HepG2 (cell line): ENCODE measurements around the gene ACP7.

Experiments used
- CHD2 ChIP-seq: IDR thresholded peaks from 2 replicates; pipeline ENCODE4 v1.6.1; 2011; ENCODE audit warnings: low read depth, low read length, improper control_type of control experiment
- CTCF ChIP-seq: sonication (generic); formaldehyde crosslinking; IDR thresholded peaks from 2 replicates; pipeline ENCODE4 v1.5.0; 2020; ENCODE audit warnings: mild to moderate bottlenecking, missing genetic modification reagents, moderate library complexity
- DMTF1 ChIP-seq: sonication (generic); formaldehyde crosslinking; IDR thresholded peaks from 2 replicates; pipeline ENCODE4 v1.4.0; 2020; ENCODE audit warnings: mild to moderate bottlenecking, missing genetic modification reagents
- EZH2 ChIP-seq: conservative IDR thresholded peaks from 2 replicates; pipeline ENCODE4 v1.6.1; 2012; ENCODE audit warnings: mild to moderate bottlenecking, low read depth, low read length, moderate library complexity
- FOXM1 ChIP-seq: sonication (generic); formaldehyde crosslinking; IDR thresholded peaks from 2 replicates; pipeline ENCODE4 v1.5.0; 2020; ENCODE audit warnings: missing genetic modification reagents
- LCORL ChIP-seq, 2 experiments: fragments of 450-650 bp in 1 of 2; sonication (generic) in 1 of 2; formaldehyde crosslinking in 1 of 2; IDR thresholded peaks; 2 replicates each; pipeline versions ENCODE4 v1.5.0 to v1.6.1; 2017 to 2020; ENCODE audit warnings: antibody characterized with exemption in 1 of 2, missing genetic modification reagents in 1 of 2
- NBN ChIP-seq: fragments of 450-650 bp; conservative IDR thresholded peaks from 2 replicates; pipeline ENCODE4 v1.6.1; 2017
- NFIB ChIP-seq: sonication (generic); formaldehyde crosslinking; IDR thresholded peaks from 2 replicates; pipeline ENCODE4 v1.9.0; 2021; ENCODE audit warnings: missing genetic modification reagents, mild to moderate bottlenecking, borderline replicate concordance
- PCBP1 ChIP-seq: fragments of 200-400 bp; formaldehyde crosslinking; IDR thresholded peaks from 2 replicates; pipeline ENCODE4 v1.6.1; 2017; ENCODE audit warnings: mild to moderate bottlenecking, low read depth, low read length, borderline replicate concordance
- RBM39 ChIP-seq: fragments of 200-400 bp; formaldehyde crosslinking; IDR thresholded peaks from one replicate; pipeline ENCODE4 v1.6.1; 2018; ENCODE audit warnings: antibody characterized with exemption, mild to moderate bottlenecking, low read depth, low read length; ENCODE audit not compliant: poor library complexity, severe bottlenecking
- ZNF530 ChIP-seq: sonication (generic); formaldehyde crosslinking; IDR thresholded peaks from 2 replicates; pipeline ENCODE4 v1.5.0; 2020; ENCODE audit warnings: low read depth, mild to moderate bottlenecking, missing genetic modification reagents

- no peak for TF ChIP-seq PCBP1
- TF ChIP-seq NBN = no peak
- no peak for TF ChIP-seq NFIB (CRISPR knock-in tag)
- TF ChIP-seq CHD2 = no peak
- no peak for TF ChIP-seq EZH2
- no peak for TF ChIP-seq RBM39
- TF ChIP-seq FOXM1 (CRISPR knock-in tag) = no peak
- no peak for TF ChIP-seq LCORL (IDR thresholded peaks at IDR 0.05)
- no peak for TF ChIP-seq LCORL (CRISPR knock-in tag; IDR thresholded peaks at IDR 0.05)
- TF ChIP-seq DMTF1 (CRISPR knock-in tag) = no peak
- no peak for TF ChIP-seq ZNF530
- TF ChIP-seq CTCF (CRISPR knock-in tag) = no peak
Observed at GRCh38 chr19:39082167-39082566, 2.0 kb upstream of the ACP7 start.
